Activated T-cell treated with anti-CD3 and anti-CD28 coated beads for 4 hours (primary cell): ENCODE results near the gene ADSL.

Experiments used
- DNase-seq: peaks from one replicate; pipeline ENCODE4 v3.0.0-alpha.2; 2020

The ADSL gene

DNA sequence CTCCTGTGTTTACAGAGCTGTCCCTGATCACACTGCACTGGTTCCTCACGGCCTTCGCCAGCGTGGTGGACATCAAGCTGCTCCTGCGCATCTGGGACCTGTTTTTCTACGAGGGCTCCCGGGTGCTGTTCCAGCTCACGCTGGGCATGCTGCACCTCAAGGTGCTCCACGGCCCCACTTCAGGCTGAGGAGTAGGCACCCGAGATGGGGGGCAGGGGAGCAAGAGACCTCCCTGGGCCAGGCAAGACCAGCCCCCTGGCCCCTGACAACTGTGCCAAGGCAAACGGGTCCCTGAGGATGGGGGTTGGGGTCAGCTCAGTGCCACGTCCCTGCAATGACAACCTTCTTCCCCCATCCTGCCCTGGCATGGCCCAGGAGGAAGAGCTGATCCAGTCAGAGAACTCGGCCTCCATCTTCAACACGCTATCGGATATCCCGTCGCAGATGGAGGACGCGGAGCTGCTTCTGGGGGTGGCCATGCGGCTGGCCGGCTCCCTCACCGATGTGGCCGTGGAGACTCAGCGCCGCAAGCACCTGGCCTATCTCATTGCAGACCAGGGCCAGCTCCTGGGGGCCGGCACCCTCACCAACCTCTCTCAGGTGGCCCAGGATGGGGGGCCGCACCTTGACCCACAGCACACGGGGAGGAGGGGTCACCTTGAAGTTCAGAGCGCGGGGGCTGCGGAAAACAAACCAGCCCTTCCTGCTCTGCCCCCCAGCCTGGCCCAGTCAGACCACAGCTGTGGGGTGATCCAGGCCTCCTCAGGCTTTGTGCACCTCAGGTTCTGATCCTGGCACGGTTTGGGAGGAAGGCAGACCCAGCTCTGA, 60.0 kb downstream of the ADSL start:
- no peak for DNase-seq

DNA sequence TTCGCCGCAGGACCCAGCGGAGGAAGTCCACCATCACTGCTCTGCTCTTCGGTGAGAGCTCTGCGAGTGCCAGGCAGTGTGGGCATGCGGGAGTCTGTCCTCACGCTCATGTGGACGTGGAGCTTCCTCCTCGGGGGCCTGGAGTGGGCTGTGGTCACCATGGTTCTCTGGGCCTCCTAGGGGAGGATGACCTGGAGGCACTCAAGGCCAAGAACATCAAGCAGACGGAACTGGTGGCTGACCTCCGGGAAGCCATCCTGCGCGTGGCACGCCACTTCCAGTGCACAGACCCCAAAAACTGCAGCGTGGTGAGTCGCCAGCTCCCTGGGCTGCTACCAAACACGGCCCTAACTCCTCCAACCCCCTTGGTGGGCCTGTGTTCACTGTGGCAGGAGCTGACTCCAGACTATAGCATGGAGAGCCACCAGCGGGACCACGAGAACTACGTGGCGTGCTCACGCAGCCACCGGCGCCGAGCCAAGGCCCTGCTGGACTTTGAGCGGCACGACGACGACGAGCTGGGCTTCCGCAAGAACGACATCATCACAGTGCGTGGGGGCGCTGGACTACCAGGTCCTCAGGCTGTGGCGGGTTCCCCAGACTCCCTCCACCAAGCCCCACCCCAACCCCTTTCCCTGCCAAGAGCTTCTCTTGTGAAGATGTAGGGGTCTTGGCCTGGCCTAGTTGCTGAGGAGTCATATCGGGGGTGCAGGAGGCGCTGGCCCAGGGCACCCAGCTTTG, 60.9 kb downstream of the ADSL start:
- DNase-seq = no peak

GRCh38 chr22:40407831-40408717, 61.8 kb downstream of the ADSL start:
- no peak for DNase-seq

- no peak for DNase-seq
These were observed 62.7 kb downstream of the ADSL start for GRCh38 chr22:40408718-40409612.

DNA sequence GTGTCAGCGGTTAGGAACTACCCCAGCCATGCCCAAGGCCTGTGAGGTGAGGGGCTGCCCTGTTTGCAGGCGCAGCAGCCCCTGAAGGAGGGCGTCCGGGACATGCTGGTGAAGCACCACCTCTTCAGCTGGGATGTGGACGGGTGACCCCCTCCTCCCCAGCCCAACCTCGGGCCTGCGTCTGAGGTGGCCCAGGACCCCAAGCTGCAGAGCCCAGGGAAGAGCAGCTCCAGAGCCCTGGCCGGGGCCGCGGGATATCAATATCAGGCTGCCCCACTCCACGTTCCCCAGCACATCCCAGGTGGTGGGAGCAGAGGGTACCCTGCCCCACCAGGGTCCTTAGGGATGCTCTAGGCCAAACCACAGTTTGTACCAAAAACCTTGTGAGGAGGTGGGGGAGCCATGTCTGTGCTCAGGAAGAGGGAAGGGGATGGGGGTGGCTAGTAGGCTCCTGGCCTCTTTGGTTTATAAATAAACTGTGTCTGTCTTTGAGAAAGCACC, 63.4 kb downstream of the ADSL start:
- no peak for DNase-seq

GRCh38 chr22:40410272-40410671, 64.0 kb downstream of the ADSL start:
- DNase-seq = no peak

DNA sequence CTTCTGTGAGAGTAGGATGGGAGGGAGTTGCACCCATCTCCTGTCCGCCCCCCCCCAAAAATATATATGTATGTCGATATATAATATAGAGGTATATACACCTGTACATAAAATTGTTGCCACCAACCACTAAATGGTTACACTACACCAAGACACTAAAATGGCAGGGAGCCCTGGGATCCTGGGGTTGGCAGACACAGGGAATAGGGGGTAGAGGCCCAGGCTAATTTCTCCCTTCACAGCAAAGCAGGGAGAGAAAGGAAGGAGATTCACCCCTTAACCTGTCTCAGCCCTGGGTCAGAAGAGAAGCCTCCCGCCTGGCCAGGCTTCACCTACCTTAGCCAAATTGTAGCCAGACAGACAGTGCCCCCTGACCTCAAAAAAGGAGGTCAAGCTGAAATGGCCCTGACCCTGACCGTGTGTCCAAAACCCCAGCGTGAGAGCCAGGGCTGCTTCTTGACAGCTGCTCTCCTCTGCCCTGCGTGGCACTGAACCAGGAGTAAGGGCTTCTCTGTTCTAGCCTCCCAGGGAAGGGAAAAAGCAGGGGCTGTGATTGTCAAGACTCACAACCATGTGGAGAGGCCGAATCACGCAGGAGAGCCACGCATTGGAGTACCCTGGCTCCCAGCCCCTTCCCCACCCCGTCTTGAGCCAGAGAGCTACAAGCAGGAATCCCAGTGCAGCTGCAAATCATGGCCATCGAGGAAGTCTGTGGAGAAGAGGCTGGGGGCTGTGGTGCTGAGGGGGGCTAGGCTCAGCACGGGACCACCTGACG, 64.6 kb downstream of the ADSL start:
- no peak for DNase-seq

GRCh38 chr22:40411506-40411861, 65.2 kb downstream of the ADSL start:
- DNase-seq = no peak

GRCh38 chr22:40412441-40412840, 66.1 kb downstream of the ADSL start:
- no peak for DNase-seq

DNA sequence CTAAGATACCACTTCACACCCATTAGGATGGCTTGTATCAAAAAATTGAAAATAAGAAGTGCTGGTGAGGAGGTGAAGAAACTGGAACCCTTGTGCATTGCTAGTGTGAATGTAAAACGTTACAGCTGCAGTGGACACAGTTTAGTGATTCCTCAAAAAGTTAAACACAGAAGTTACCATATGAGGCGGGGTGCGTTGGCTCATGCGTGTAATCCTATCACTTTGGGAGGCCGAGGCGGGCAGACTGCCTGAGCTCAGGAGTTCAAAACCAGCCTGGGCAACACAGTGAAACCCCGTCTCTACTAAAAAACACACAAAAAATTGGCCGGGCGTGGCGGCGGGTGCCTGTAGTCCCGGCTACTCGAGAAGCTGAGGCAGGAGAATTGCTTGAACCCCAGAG, 67.6 kb downstream of the ADSL start:
- no peak for DNase-seq

DNA sequence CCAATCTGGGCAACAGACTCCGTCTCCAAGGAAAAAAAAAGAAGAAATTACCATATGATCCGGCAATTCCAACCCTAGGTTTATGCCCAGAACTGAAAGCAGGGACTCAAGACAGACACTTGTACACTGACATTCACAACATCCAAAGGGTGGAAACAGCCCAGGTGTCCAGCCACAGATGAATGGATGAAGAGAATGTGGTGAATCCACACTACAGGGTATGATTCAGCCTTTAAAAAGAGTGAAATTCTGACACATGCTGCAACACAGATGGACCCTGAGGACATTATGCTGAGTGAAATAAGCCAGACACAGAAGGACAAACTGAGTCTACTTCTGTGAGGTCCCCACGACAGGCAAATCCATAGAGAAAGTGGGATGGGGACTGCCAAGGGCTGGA, 68.0 kb downstream of the ADSL start:
- DNase-seq = no peak

DNA sequence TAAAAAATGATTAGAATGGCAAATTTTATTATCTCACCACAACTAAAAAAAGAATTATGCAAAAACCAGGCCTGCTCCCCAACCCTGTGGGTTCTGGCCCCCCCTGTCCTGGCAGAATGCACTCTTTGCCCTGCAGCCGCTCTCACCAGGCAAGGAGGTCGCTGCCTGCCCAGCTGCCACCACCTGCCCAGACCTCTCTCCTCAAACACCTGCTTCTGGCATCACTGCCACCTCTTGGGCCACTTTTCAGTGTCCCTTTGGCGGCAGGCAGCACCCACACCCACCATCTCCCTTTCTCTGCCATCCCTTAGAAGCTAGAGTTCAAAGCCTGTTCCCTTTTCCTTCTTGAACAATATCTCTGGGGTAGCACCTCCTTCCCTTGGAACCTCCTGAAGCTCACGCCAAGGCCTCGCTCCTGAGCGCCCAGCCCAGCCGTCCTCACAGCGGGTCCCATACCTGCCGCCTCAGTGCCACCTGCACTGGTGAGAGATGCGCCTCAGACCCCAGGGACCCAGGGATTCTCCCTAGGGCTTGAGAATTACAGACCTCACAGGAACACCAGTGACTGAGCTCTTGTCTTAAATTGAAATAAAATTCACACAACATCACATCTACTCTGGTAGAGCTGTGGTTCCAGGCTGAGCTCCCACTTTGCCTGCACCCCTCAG, 68.7 kb downstream of the ADSL start:
- DNase-seq = no peak

DNA sequence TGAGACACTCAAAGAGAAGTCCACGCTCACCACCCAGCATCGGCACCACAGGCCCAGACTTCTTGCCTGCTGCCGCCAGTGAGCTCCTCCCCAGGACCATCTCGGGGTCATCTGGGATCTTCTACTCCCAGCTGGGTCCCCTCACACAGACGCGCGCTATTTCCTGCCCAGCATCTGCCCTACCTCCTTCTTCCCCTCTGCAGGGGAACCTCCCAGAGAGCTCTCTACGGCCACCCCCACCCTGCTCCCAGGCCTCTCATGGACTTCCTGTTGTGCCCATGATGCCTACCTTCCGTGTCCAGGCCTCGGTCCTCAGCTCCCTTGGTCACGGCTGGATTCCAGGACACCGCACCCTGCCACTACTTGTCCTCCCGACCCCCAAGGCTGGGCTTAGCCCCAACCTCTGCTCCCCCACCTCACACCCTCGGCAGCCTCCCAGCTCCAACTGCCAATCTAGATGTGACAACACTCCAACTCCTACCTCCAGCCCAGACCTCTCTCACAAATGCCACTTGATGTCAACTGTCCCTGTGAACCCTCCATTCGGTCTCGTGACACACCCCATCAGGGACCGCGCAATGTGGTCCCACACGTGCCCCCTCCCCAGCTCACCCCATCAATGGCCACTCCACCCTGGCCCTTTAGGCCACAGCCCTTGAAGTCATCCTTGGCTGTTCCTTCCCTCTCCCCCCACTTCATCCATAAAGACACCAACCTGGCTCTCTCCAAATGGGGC, 69.4 kb downstream of the ADSL start:
- no peak for DNase-seq

DNA sequence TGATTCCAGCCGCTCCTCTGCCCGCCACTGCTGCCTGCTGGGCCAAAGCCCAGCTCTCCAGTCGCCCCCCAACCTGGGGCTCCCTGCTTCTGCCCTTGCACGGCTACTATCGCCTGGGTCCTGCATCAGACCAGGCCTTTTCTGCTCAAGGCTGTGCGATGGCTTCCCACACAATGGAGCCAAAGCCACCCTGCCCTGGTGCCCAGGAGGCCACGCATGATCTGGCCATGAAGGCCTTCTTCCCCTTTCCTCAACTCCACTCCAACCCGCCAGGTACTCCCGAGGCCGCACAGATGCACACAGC, 69.9 kb downstream of the ADSL start:
- no peak for DNase-seq

GRCh38 chr22:40416636-40417035, 70.3 kb downstream of the ADSL start:
- no peak for DNase-seq

DNA sequence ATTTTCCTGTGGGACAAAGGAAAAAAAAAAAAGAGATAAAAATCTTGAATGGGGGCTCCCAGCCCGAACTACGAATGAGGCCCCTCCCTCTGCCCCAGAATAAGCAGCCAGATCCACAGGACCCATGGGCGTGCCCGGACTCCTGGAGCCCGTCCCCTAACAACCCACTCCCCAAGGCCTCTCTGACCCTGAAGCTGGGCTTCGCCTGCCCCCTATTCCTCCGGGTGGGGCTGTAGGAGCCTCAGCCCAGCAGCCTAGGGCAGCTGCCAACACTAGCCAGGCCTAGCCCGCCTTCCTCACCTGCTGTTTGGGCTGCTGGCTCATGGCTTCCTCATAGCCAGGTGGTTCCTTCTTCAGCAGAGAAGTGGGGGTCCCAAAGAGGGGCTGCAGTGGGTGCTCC, 70.7 kb downstream of the ADSL start:
- no peak for DNase-seq

- DNase-seq = no peak
These were observed 71.6 kb downstream of the ADSL start for GRCh38 chr22:40417881-40418280.

GRCh38 chr22:40418366-40419201, 72.3 kb downstream of the ADSL start:
- DNase-seq = no peak

DNA sequence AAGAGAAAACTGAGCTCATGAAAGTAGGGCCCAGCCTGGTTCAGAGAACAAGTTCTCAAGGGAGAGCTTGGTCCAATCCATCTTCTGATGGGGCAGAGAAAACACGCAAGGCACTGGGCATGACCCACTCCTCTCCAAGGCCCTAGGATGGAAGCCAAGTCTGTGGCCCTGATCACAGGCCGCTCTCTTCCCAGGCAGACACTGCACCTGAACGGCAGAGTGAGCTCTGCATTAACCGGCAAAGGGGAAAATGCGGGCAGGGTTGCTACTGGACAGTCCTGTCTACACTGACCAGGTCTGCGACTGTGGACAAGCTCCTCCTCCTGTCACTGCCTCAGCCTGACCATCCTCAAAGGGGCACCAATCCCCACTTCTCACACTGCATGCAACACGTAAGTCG, 73.4 kb downstream of the ADSL start:
- no peak for DNase-seq
